HT1080 (cell line): Measurements from ENCODE around the gene HTR3C. TPM values are rescaled to one million over a fixed set of nuclear protein-coding genes. Genes with fewer than 3 reads are reported as not detected.
"Not testable (repeated sequence)": the region's sequence is repeated elsewhere in the genome, so short reads cannot be mapped to it uniquely, and the experiment has no call there.

ENCODE experiments used
- DNase-seq: peaks from one replicate; pipeline ENCODE4 v3.0.0-alpha.2; 2015; ENCODE audit warnings: low read depth
- total RNA-seq: library from RNA; depleted of rRNA; stranded (reverse); fragments of >200 nt; shearing (Covaris generic); gene quantifications from 2 replicates; pipeline ENCODE4 v1.2.3, GENCODE V29; 2014

HTR3C gene
- total RNA-seq, 1 experiment from 2014 or later, result not detected

- no peak for DNase-seq
These were observed 23.4 kb upstream of the HTR3C start for GRCh38 chr3:184029443-184029842.

GRCh38 chr3:184030536-184030935, 22.3 kb upstream of the HTR3C start:
- DNase-seq, result no peak

GRCh38 chr3:184031187-184031792, 21.6 kb upstream of the HTR3C start, which contains the start of gene HTR3D:
HTR3D (plus strand) TSS chr3:184031742; CDS start chr3:184031742, 0 bp downstream.
- DNase-seq, result no peak

- DNase-seq, result no peak
These were observed 15.0 kb upstream of the HTR3C start for GRCh38 chr3:184037816-184038215.

- DNase-seq, result not testable (repeated sequence)
These were observed 14.5 kb upstream of the HTR3C start for GRCh38 chr3:184038307-184038706.

- no peak for DNase-seq
These were observed 13.4 kb upstream of the HTR3C start for GRCh38 chr3:184039414-184039813.

GRCh38 chr3:184040010-184040409, 12.8 kb upstream of the HTR3C start:
- peak; percentile 59 for DNase-seq

- no peak for DNase-seq
These were observed 10.2 kb upstream of the HTR3C start for GRCh38 chr3:184042617-184043016.

- no peak for DNase-seq
These were observed 6.9 kb upstream of the HTR3C start for GRCh38 chr3:184045995-184046394.

- no peak for DNase-seq
These were observed 2.5 kb upstream of the HTR3C start for GRCh38 chr3:184050217-184050847.

- peak; percentile 68 for DNase-seq
These were observed 5.2 kb downstream of the HTR3C start for GRCh38 chr3:184058029-184058428.

- no peak for DNase-seq
These were observed 6.6 kb downstream of the HTR3C start for GRCh38 chr3:184059424-184059823.

GRCh38 chr3:184062637-184063036, 9.8 kb downstream of the HTR3C start:
- DNase-seq, result no peak

GRCh38 chr3:184066211-184066610, 13.4 kb downstream of the HTR3C start:
- DNase-seq, result no peak

GRCh38 chr3:184067573-184068055, 14.8 kb downstream of the HTR3C start:
- no peak for DNase-seq

- no peak for DNase-seq
These were observed 15.5 kb downstream of the HTR3C start for GRCh38 chr3:184068344-184068743.

GRCh38 chr3:184071142-184071541, 18.3 kb downstream of the HTR3C start:
- not testable (repeated sequence) for DNase-seq

GRCh38 chr3:184073621-184074020, 20.8 kb downstream of the HTR3C start:
- no peak for DNase-seq

GRCh38 chr3:184075901-184076300, 23.1 kb downstream of the HTR3C start:
- no peak for DNase-seq

GRCh38 chr3:184077881-184078280, 25.0 kb downstream of the HTR3C start:
- no peak for DNase-seq

GRCh38 chr3:184078851-184079250, 26.0 kb downstream of the HTR3C start:
- DNase-seq, result no peak

- no peak for DNase-seq
These were observed 28.4 kb downstream of the HTR3C start for GRCh38 chr3:184081116-184081830.
